NCI-H2227 (cell line): ENCODE measurements around the gene TCIRG1.

ENCODE experiments used
- DNase-seq: peaks from one replicate; lab custom pipeline; 2025; ENCODE audit not compliant: unreplicated experiment; lab: John Stamatoyannopoulos, UW

The TCIRG1 gene

DNA sequence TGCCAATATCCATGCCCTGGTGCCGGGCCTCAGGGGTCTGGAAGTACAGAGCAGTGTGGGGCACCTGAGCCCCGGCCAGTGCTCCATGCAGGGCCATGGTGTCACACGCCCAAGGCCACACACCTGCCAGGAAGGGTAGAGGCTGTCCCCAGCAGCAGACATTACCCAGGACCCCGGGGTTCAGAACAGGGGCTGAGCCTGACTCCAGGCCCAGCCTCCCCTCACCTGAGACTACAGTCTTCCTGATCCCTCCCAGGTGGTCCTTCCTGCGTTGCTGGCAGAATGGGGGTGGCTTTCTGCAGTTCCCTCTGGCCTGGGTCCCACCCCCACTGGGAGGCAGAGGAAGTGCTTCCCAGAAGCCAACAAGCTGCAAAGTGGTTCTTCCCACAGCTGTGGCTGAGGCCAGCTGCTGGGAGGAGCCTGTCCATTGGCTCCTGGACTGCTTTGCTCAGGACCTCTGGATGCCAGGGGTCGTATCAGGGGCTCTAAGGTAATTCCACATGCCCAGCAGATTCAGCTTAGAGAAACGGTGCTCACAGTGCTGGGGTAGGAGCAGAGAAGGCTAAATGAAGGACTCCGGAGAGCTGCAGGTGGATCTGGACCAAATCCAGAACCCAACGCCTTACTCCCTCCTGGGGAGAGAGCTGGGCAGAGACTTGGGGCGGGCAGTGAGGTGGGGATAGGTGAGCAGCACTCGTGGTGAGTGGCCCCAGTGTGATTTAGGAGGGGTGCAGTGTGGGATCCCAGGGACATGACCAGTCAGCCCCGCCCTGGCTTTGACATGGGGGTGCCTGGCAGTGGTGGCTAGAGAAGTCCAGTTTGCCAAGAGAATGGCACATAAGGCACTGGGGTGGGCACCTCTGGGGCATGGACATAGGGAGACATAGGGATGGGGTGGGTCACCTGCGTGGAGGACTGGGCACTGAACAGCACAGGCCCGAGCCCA lies 12.6 kb downstream of the TCIRG1 start:
- no peak for DNase-seq

DNA sequence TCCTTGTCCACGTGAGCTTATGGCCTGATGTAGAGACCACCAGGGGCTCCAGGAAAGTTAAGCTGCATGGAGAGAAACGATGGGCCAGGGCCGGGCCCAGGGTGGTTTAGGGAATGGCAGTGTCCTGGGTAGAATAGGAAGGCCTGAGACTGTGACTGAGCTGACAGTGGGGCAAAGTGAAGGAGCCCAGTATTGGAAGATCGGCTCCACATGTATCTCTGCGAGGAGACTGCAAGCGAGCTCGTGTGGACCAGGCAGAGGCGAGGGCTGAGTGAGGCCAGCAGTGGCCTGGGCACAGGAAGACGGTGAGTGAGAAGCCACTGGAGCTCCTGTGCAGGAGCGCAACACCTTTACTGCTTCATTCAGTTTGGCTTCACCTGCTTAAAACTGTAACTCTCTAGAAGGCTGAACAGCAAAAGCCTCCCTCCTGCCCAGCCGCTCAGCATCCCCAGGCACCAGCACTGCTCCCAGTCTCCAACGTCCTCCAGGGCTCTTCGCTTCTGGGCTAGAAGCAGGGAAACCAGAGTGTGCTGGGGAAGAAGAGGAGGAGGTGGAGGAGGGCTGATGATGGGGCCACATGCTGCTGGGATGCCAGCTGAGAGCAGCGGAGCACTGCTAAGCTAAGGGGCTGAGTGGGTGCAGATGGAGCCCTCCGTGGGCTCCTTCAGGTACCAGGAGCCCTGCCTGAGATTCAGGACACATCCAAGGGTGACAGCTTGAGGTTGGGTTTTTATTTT lies 13.5 kb downstream of the TCIRG1 start:
- DNase-seq, result no peak

DNA sequence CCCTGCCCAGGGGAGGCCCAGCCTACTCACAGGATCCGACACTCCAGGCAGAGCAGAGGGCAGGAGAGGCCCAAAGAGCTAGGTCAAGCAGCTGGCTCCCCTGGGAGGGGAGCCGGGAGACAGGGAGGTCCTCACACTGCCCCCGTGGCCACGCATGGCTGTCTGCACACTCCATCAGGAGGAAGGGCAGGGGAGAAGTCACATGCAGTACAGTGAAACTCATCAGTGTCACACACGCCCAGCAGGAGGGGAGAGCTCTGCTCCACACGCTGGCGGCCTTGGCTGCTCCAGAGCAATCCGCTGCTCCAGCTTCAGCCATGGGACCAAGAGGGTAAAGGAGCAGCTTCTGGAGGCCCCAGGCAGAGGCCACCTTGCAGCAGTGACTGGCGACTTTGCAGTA lies 14.3 kb downstream of the TCIRG1 start:
- no peak for DNase-seq

DNA sequence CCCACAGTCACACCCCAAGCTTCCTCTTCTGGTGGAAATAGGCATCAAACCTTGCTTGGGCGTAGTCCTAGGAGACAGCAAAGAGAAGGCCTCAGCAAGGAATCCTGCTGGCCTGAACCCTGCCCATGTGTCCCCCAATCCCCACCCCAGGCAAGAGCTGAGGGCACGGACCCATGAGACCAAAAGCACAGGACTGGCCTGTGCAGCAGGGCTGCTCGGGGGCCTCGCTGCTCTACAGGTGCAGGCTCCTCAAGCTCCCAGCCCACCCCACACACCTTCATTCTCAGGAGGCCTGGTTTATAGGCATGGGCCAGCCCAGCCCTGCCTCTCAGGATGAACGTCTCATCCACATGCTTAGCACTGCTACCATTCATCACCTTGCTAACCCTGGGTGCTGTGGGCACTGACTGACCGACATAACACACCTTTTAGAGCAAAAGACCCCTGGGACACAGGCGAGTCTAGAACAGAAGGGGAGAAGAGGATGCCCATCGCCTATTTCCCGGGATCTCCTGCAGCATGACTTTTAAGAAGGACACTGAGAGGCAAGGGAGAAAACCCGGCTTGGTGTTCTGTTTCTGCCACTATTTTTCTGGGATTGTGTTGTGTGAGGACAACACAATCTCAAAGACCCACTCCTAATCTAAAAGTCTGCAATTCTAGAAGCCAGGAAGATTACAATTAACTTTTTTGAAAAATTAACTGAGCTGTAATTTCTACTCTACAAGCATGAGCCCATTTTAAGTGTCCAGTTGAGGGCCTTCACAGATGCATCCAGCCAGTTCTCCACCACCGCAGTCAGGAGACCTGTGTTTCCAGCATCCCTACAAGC lies 15.4 kb downstream of the TCIRG1 start:
- no peak for DNase-seq

DNA sequence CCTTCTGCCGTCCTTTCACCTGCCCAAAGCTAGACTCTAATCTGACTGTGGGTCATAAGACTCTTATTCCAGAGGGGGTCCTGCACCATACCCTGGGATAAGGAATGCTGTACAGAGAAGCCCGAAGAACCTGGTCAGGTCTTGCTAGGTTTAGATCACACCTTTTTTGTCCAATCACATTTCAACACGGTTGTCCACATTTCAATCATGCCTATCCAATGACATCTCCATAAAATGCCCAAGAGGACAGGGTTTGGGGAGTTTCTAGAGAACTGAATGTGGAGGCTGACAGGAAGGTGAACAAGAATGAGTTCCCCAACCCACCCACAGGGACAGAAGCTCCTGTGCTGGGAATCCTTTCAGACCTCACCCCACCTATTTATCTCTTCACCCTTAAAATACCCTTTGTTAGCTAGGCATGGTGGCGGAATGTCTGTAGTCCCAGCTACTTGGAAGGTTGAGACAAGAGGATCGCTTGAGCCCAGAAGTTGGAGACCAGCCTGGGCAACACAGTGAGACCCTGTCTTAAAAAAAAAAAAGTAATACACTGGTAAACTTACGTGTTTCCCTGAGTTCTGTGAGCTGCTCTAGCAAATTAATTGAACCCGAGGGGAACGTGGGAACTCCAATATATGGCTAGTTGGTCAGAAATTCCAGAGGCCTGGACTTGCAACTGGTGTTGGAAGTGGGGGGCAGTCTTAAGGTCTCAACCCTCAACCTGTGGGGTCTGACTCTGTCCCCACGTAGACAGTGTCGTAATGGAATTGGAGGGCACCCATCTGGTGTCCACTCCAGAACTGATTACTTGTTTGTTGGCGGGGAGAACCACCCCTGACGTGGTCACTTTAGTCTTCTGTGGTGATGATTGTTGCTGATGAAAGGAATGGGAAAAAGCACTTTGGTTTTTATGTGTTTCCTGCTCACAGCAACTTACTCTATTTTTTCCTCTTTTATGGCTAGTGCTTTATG lies 17.8 kb downstream of the TCIRG1 start:
- no peak for DNase-seq

DNA sequence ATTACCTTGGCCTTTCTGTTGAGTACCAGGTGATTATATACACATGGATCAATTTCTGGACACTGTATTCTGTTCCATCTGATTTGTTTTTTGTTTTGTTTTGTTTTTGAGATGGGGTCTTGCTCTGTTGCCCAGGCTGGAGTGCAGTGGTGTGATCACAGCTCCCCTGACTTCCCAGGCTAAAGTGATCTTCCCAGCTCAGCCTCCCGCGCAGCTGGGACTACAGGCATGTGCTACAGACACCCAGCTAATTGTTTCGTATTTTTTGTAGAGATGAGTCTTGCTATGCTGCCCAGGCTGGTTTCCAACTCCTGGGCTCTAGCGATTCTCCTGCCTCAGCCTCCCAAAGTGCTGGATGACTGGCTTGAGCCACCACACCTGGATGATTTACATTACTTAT lies 19.0 kb downstream of the TCIRG1 start:
- DNase-seq, result no peak

DNA sequence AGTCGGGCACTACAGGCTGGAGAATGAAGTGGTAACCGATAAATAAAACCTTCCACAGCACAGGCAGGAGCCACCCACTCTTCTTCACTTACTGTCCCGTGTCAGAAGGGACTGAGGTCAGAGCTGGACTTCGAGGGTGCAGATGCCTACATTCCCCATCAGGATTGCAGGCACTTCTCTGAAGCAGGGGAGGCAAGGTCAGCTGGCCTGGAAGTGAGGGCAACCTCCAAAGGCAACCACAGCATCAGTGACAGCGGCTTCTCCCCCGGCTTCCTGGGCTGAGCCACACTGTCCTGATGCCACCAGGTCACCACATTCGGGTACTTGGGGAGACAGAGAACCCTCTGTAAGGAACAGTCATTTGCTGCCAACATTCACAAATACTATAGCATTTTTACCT lies 22.7 kb downstream of the TCIRG1 start:
- no peak for DNase-seq

DNA sequence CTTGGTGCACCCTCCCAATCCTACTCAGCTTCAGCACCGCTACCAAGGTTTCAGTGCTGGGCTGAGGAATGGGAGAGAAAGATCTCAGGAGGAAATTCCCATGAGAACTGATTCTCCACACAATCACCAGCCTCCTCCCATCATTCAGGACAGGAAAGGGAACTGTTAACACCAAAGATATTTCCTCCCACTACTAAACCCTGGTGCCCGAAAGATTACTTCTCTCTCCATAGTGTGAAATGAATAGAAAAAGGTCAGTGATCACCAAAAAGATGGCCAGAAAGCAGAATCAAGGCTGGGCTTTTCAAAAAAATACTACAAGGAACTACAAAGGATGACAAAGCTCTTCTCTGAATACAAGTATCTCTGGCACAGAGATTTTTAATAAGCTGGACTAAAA lies 26.1 kb downstream of the TCIRG1 start:
- no peak for DNase-seq

DNA sequence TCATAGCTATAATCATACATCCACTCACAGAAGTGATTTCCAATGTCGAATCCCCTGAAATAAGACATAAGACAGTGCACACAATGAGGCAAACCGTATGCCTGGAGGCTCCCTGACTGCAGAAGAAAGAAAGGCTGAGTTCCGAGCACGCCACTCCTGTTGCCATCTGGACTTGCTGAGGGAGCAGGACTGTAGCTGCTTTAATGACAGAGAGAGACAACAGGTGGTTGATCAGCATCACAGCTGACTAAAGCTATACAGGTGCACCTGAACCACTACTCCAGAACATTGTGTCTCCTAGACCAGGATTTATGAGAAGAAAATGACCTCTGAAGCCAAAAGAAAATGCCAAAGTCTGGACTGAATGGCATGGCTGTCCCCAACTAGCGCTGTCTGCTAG lies 27.0 kb downstream of the TCIRG1 start:
- no peak for DNase-seq

DNA sequence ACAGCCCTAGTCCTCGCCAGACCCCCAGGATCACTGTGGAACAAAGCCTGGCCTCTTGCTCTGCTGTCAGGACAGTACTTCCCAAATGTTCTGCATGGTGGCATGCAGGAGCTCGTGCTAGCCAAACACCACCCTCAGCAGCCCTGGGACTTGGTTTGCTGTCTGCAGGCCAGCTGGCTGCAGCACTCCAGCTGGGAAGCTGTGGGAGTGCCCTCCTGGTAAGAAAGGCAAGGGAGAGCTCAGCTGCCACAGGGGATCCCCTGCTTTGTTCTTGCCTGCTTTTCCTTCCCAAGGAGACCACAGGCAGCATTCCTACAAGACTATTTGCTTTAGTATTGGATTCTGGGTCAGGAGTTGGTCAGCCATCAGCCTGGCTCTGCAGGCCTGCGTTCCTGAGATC lies 27.9 kb downstream of the TCIRG1 start:
- DNase-seq, result no peak

DNA sequence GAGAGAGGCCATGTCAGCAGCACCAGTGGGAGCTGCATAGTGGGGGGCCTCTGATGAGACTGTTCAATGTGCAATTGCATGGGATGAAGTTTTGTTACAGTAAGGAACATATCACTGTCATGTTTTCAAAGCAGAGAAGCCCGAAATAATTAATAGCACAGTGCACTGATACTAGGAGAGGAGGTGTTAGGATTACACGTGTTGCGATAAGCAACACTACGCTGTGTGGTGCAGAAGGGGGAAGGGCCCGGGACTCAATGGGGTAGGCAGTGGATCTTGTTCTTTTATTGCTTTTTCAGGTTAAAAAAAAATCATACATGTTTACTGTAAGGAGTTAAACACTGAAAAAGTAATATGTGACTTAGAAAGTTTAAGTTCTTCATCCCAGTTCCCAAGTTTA lies 29.2 kb downstream of the TCIRG1 start:
- DNase-seq, result no peak

DNA sequence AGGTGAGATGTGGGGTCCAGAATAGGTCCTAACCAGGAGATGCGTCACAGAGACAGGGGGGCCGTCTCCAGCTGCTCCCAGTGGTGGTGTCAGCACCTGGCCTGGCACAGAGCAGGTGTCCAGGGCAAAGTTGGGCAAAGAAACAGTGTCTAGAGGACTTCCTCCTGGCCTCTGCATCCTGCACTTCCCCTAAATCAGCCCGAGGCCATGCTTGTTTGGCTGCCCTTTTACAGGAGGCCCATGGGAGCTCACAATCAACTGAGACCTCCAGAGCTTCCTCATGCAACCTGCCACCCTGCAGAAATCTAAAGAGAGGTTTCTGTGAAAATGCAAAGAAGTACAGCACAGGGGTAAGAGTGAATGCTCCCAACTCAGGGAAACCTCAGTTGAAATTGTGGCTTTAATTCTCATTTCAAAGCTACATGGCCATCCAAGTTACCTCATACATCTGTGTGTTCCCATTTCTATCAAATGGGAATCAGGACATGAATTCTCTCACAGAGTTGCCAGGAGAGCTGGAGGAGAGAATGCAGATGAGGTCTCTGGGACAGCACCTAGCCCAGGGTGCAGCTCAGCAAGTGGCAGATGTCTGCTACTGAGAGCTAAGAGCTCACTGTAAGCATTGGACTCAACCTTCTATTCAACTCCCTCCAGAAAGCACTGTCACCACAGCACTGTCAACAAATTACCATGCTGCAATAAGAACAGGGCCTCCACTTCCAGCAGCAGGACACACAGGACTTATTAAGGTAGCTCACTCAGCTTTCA lies 32.6 kb downstream of the TCIRG1 start:
- DNase-seq, result no peak

DNA sequence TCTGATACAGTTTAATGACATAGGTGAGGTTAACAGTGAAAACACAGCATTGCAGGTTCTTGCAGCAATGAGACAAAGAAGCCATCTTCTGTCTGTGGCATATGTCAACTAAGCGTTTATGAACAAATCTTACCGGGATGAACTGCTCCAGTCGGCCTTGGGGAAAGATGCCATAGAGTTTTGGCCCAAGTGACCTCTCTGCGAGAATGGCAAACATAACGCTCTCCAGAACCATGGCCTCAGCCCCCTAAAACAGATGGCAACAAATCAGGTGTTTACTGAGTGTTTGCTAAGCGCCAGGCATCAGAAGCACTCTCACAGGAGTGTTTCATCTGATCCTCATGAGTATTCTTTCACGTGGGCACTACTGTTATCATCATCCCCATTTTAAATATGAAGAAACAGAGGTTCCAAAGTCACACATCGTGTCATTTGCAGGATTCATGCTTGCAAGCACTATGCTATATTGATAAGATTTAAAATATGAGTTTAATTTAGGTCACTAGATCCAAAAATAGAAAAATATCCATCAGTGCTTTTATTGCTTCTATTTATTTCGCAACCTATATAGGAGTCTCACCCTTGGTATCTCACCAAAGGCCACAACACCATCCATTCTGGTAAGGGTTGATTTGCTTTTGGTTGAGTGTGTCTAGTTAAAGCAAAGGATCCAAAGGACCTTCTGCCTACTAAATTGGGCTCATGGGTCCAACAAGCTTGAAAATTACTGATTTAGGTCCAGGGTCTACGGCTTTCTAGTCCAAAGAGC lies 35.9 kb downstream of the TCIRG1 start:
- DNase-seq, result no peak

DNA sequence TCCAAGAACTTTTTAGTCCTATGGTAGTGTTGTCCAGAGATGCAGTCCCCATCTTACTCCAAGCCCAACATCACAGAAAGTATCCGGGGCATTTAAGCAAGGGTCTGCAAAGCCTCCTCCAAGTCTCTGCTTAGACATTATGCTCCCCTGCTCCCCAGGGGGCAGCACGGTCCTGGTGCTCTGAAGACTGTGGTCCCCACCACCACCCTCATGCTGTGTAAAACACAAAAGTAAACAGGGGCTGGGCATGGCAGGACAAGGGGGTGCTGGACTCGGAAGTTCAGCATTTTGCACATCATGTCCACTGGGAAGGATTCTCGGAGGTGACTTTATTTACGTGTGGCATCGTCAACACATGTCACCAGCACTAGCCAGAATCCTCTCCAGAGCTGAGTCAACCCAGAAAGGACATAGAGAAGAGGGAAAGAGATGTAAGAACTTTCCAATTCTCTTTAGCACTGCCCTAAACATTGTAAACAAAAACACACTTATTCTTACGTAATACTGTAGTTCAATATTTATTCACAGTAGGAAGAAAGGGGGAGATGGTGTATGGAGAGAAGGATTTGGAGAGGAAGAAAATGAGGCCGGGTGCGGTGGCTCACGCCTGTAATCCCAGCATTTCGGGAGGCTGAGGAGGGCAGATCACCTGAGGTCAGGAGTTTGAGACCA lies 37.7 kb downstream of the TCIRG1 start:
- DNase-seq, result no peak

DNA sequence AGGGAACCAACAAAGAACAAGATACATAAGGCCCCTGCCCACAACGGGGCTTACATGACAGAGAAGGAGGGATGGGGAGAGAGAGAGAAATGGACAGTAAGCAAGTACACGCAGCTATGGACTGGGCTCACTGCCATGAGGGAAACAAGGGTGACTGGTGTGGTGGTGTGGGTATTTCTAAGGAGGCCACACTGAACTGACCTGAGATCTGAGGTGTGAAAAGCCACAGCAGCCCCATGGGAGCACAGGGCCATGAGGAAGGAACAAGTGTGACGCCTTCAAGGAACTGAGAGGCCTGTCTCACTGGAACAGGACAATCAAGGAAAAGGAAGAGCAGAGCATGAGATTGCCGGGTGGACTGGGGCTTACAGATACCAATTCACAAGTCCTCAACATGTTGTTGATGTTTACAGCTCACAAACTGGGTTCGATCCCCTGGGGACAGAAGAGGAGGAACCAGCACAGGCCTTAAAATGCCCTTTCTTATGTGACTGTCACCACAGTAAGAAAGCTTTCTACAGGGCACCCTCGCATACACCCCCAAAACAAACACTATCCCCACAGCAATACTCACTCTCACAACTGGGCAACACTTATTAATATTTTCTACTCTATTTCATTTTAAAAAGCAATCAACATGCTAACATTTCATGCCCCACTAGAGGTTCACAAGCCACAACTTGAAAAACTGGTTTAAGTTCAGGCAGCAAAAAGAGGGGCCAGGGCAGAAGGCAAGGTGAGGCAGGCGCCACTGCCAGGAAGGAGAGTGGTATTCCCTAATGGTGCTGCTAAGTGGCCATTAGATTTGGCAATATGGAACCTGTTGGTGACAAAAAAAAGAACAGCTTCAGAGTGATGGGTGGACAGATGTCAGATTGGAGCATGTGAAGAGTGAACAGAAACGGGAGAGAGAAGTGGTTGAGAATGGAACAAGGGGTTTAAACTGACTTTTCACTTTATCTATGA lies 39.1 kb downstream of the TCIRG1 start:
- no peak for DNase-seq

DNA sequence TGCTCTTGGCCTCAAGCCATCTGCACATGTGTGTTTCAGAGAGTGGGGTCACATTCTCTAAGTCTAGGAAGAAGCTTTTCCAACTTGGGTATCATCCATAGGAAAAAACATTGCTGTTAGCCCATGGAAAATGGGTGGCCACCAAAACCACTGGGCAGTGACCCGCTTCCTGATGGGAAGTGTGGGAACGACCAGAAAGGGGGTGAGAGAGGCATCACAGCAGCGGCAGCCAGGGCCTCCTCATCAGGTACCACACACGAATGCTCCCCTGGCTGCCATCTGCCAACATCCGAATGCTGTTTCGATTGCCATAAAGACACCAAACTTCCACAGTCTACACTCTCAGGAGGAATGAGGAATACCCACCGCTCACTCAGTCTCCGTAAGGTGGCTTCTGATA lies 42.0 kb downstream of the TCIRG1 start:
- no peak for DNase-seq

DNA sequence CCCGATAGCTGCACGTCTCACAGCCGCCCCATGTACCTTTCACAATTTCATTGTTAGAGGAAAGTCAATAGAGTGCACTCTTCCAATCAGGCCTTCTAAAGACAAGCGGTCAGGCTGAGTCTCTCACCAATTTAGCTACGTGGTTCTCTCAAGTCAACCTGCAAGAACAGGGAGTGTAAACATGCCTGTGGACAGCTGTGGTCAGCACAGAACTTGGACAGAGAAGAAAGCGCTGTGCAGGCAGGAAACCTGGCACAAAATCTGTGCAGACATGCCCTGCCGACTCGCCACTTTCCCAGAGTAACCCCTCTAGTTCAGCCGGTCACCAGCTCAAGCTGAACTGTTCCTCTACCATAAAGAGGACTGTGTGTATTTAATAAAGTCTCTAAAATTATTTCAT lies 42.9 kb downstream of the TCIRG1 start:
- no peak for DNase-seq
